Measurements from ENCODE around the gene TRAPPC6A. TPM values are rescaled to one million over a fixed set of nuclear protein-coding genes. Genes with fewer than 3 reads are reported as not detected.

Gene TRAPPC6A
- total RNA-seq, 1 experiment from 2014 or later: 59.9 TPM

- Mint-ChIP-seq H3K4me1 (peaks cover 12 to 14% of the 10 kb centered on the region in 2 experiments), H3K27me3 (ENCODE audit: low read depth) (no peaks in the 10 kb centered on the region), H3K4me3 (no peak overlapping the region), H3K27ac (no peak overlapping the region; a peak in 1 of 7 replicates), H3K36me3 (ENCODE audit: insufficient read depth in 1 of 3, low read depth in 3 of 3) (peaks cover 0 to 4% (median 0%) of the 10 kb centered on the region in 3 experiments; a peak in 1 of 7 replicates), H3K9me3 (no peaks in the 10 kb centered on the region)
- Histone ChIP-seq H2BK15ac (ENCODE audit: low read depth, low read length) (no peak overlapping the region), H4K20me1 (ENCODE audit: control insufficient read depth, insufficient read depth, insufficient read length) (no peaks in the 10 kb centered on the region), H4K91ac (ENCODE audit: insufficient read length, low read depth, low read length) (no peak overlapping the region), H2AFZ (ENCODE audit: low read length) (no peak overlapping the region), H3K14ac (ENCODE audit: insufficient read depth, low read length) (no peak overlapping the region), H3K56ac (ENCODE audit: insufficient read length, low read depth, low read length) (no peak overlapping the region), H2BK12ac (ENCODE audit: insufficient read length, low read depth, low read length) (no peak overlapping the region), H2BK20ac (ENCODE audit: low read depth, low read length, poor library complexity, severe bottlenecking) (no peak overlapping the region), H2BK120ac (ENCODE audit: low read depth, low read length, poor library complexity, severe bottlenecking) (no peak overlapping the region), H3K4ac (ENCODE audit: low read depth, low read length) (no peak overlapping the region), H3K27me3 (ENCODE audit: insufficient read depth, low read length) (no peaks in the 10 kb centered on the region), H3K4me1 (ENCODE audit: insufficient read depth, low read length) (no peaks in the 10 kb centered on the region), H3K4me2 (ENCODE audit: insufficient read depth, insufficient read length, low read length) (no peak overlapping the region), H2BK5ac (ENCODE audit: insufficient read length, low read length) (no peak overlapping the region), H3K27ac (ENCODE audit: insufficient read length, low read depth, low read length) (no peak overlapping the region), H3K9ac (ENCODE audit: extremely low read depth, insufficient read length, low read length) (no peak overlapping the region), H2AK5ac (ENCODE audit: insufficient read length, low read length) (no peak overlapping the region), H3K18ac (ENCODE audit: insufficient read length, low read depth, low read length) (no peak overlapping the region), H3K79me1 (ENCODE audit: insufficient read depth, low read depth, low read length, poor library complexity, severe bottlenecking) (peaks cover 6% of the 10 kb centered on the region), H3K23me2 (ENCODE audit: insufficient read length, low read depth, low read length, poor library complexity, severe bottlenecking) (no peaks in the 10 kb centered on the region), H4K8ac (replicated peaks; ENCODE audit: insufficient read length, low read depth, low read length) (no peak overlapping the region), H3T11ph (ENCODE audit: low read length) (no peak overlapping the region), H4K5ac (ENCODE audit: insufficient read length, low read depth, low read length) (no peak overlapping the region), H3K9me3 (ENCODE audit: control insufficient read depth, low read depth, low read length) (no peaks in the 10 kb centered on the region), H3K79me2 (ENCODE audit: insufficient read depth, low read length) (no peaks in the 10 kb centered on the region; the same call in 1 of the 2 replicates), H3K23ac (ENCODE audit: insufficient read length, low read depth, low read length) (no peak overlapping the region)
- TF ChIP-seq CTCF (conservative IDR thresholded peaks at IDR 0.05): no peak
- DNase-seq: no peak
- WGBS (ENCODE audit: extremely low coverage, insufficient read length, low lambda C conversion rate): no CpG with 5 or more reads among the region's 6 CpGs
Observed at GRCh38 chr19:45122832-45123231, 55.2 kb downstream of the TRAPPC6A start.

All from H9 (cell line).